ENCODE results near the gene GSG1.

- no peak for TF ChIP-seq PBX3 (IDR thresholded peaks at IDR 0.05)
- TF ChIP-seq RCOR1 (IDR thresholded peaks at IDR 0.05; ENCODE audit: low read depth, low read length) = no peak
- no peak for TF ChIP-seq CTCF (IDR thresholded peaks at IDR 0.05)
- no peak for TF ChIP-seq SMC3 (IDR thresholded peaks at IDR 0.05)
- TF ChIP-seq CBX8 (IDR thresholded peaks at IDR 0.05) = no peak
- no peak for TF ChIP-seq EHMT2 (IDR thresholded peaks at IDR 0.05; ENCODE audit: low read depth)
- no peak for TF ChIP-seq ELK1 (IDR thresholded peaks at IDR 0.05; ENCODE audit: low read depth, low read length)
- TF ChIP-seq USF2 (IDR thresholded peaks at IDR 0.05) = no peak
- TF ChIP-seq CEBPB (IDR thresholded peaks at IDR 0.05) = no peak
- no peak for TF ChIP-seq POLR2A (IDR thresholded peaks at IDR 0.05; ENCODE audit: low read length)
- TF ChIP-seq ATOH8 (CRISPR knock-in tag; IDR thresholded peaks at IDR 0.05; ENCODE audit: low read depth) = no peak
- no peak for TF ChIP-seq TFCP2L1 (CRISPR knock-in tag; IDR thresholded peaks at IDR 0.05)
- no peak for TF ChIP-seq MAZ (IDR thresholded peaks at IDR 0.05; ENCODE audit: borderline replicate concordance, low read depth, low read length)
- no peak for TF ChIP-seq REST (IDR thresholded peaks at IDR 0.05)
These were observed 23.0 kb upstream of the GSG1 start for GRCh38 chr12:13126494-13126893.
